ENCODE data around the gene STBD1. TPM values are rescaled to one million over a fixed set of nuclear protein-coding genes. Genes with fewer than 3 reads are reported as not detected.
"Not testable (repeated sequence)": the region's sequence is repeated elsewhere in the genome, so short reads cannot be mapped to it uniquely, and the experiment has no call there.

The STBD1 gene
- total and polyA plus RNA-seq, 2 experiments from 2014 or later, result 14.6 to 30.5 TPM

GRCh38 chr4:76342191-76342590, 35.7 kb downstream of the STBD1 start:
- TF ChIP-seq CTCF (IDR thresholded peaks at IDR 0.05; ENCODE audit: low read depth, low read length), result no peak
- H3K4me3 ChIP-seq, result no peak overlapping the region
- no peak for DNase-seq (ENCODE audit: low read depth in 1 of 2, low spot score in 1 of 2)
- no peaks in the 10 kb centered on the region for H3K9me3 ChIP-seq (ENCODE audit: low read depth)
- peaks cover 9% of the 10 kb centered on the region for H3K4me1 ChIP-seq (ENCODE audit: low read depth)
- no peaks in the 10 kb centered on the region for H3K36me3 ChIP-seq
- H3K27ac ChIP-seq, result no peak overlapping the region
- no peaks in the 10 kb centered on the region for H3K27me3 ChIP-seq

- Histone ChIP-seq H3K4me1 (ENCODE audit: low read depth) (peaks cover 9% of the 10 kb centered on the region), H3K27me3 (no peaks in the 10 kb centered on the region), H3K4me3 (no peak overlapping the region), H3K36me3 (no peaks in the 10 kb centered on the region), H3K9me3 (ENCODE audit: low read depth) (no peaks in the 10 kb centered on the region), H3K27ac (no peak overlapping the region)
- DNase-seq (ENCODE audit: low read depth in 1 of 2, low spot score in 1 of 2), result no peak
- no peak for TF ChIP-seq CTCF (IDR thresholded peaks at IDR 0.05; ENCODE audit: low read depth, low read length)
Measured at GRCh38 chr4:76342803-76343202, 36.3 kb downstream of the STBD1 start.

GRCh38 chr4:76354517-76355473, 48.3 kb downstream of the STBD1 start:
- H3K9me3 ChIP-seq (ENCODE audit: low read depth), result no peaks in the 10 kb centered on the region
- peak in 1 of 2 donors; percentile 18 for DNase-seq (ENCODE audit: low read depth in 1 of 2, low spot score in 1 of 2)

GRCh38 chr4:76357981-76358380, 51.4 kb downstream of the STBD1 start:
- no peak for DNase-seq (ENCODE audit: low read depth in 1 of 2, low spot score in 1 of 2)
- H3K9me3 ChIP-seq (ENCODE audit: low read depth), result no peaks in the 10 kb centered on the region

More at GRCh38 chr4:76354517-76355473, 48.3 kb downstream of the STBD1 start:
- H3K27me3 ChIP-seq, result no peaks in the 10 kb centered on the region
- H3K27ac ChIP-seq, result no peak overlapping the region
- H3K4me3 ChIP-seq, result no peak overlapping the region
- no peaks in the 10 kb centered on the region for H3K4me1 ChIP-seq (ENCODE audit: low read depth)
- no peak for TF ChIP-seq CTCF (IDR thresholded peaks at IDR 0.05; ENCODE audit: low read depth, low read length)
- no peaks in the 10 kb centered on the region for H3K36me3 ChIP-seq

GRCh38 chr4:76359881-76360466, 53.4 kb downstream of the STBD1 start:
- not testable (repeated sequence) for H3K27me3 ChIP-seq; H3K9me3 ChIP-seq (ENCODE audit: low read depth); H3K36me3 ChIP-seq; H3K4me3 ChIP-seq; H3K4me1 ChIP-seq (ENCODE audit: low read depth); DNase-seq (ENCODE audit: low read depth in 1 of 2, low spot score in 1 of 2); H3K27ac ChIP-seq

More at GRCh38 chr4:76357981-76358380, 51.4 kb downstream of the STBD1 start:
- Histone ChIP-seq H3K36me3 (no peaks in the 10 kb centered on the region), H3K4me3 (no peak overlapping the region), H3K27ac (no peak overlapping the region), H3K4me1 (ENCODE audit: low read depth) (no peaks in the 10 kb centered on the region), H3K27me3 (no peaks in the 10 kb centered on the region)
- no peak for TF ChIP-seq CTCF (IDR thresholded peaks at IDR 0.05; ENCODE audit: low read depth, low read length)

Other genes starting within 250 kb of the STBD1 start
- gene ART3, start 232.0 kb upstream of the STBD1 start, total RNA-seq, result 2.0 and 3.2 TPM in 2 replicates
- gene ART3, start 232.0 kb upstream of the STBD1 start, polyA plus RNA-seq, result 2.4 and 7.6 TPM in 2 replicates
- 22.0 and 22.9 TPM in 2 replicates for gene NUP54, start 158.3 kb upstream of the STBD1 start, total RNA-seq
- gene NUP54, start 158.3 kb upstream of the STBD1 start, polyA plus RNA-seq, result 31.6 and 40.4 TPM in 2 replicates
- gene SCARB2, start 92.9 kb upstream of the STBD1 start, total RNA-seq, result 54.4 and 78.6 TPM in 2 replicates
- 40.5 and 71.2 TPM in 2 replicates for gene SCARB2, start 92.9 kb upstream of the STBD1 start, polyA plus RNA-seq
- gene FAM47E, start 55.0 kb upstream of the STBD1 start, total RNA-seq, result 1.6 and 2.4 TPM in 2 replicates
- 2.1 and 7.4 TPM in 2 replicates for gene FAM47E, start 55.0 kb upstream of the STBD1 start, polyA plus RNA-seq
- gene CCDC158, start 114.4 kb downstream of the STBD1 start, total RNA-seq, result not detected in 2 replicates
- 0.06 TPM in 1 of 2 replicates, not detected in the other for gene CCDC158, start 114.4 kb downstream of the STBD1 start, polyA plus RNA-seq
- 43.4 and 47.7 TPM in 2 replicates for gene SHROOM3, start 128.5 kb downstream of the STBD1 start, total RNA-seq
- gene SHROOM3, start 128.5 kb downstream of the STBD1 start, polyA plus RNA-seq, result 13.7 and 21.6 TPM in 2 replicates